ENCODE measurements around the gene MAN2A2. TPM values are rescaled to one million over a fixed set of nuclear protein-coding genes. Genes with fewer than 3 reads are reported as not detected.

Gene MAN2A2
- total RNA-seq, 2 experiments from 2014 or later, result 91.2 to 98.1 TPM

- CTCF ChIA-PET, result interaction anchor here (1.0 to 1.5 kb wide), 2 partner anchors 20 to 25 kb away, joined by 3 read pairs; partner anchors contain the start of gene UNC45A
- POLR2A ChIA-PET, result no interaction called here
These were observed 6.9 kb downstream of the MAN2A2 start for GRCh38 chr15:90909976-90910375.

DNA sequence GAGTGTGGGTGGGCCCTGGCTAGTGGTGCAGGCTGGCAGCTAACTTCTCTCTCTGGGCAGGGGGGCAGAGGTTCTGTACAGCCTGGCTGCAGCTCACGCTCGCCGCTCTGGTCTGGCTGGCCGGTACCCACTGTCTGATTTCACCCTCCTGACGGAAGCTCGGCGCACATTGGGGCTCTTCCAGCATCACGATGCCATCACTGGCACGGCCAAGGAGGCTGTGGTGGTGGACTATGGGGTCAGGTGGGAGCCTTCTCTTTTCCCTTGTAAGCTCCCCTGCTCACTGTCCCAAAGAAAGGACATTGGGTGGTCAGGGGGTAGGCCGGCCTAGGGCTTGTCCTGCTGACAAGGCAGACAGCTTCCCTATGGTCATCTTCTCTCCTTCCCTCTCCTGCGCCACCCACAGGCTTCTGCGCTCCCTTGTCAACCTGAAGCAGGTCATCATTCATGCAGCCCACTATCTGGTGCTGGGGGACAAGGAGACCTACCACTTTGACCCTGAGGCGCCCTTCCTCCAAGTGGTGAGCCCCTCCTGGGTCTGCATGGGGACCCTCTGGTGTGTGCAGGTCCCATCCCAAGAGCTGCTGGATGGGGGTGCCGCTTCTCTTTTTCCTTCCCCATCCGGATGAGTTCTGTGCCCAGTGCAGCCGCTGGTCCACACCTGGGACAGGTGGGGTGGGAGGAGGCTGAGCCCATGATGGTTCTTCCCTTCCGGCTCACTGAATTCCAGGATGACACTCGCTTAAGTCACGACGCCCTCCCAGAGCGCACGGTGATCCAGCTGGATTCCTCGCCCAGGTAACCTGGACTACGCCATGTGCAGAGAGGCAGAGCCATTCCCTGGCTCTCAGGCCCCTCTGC lies 7.6 kb downstream of the MAN2A2 start:
- ChIA-PET CTCF (interaction anchor here (1.0 to 1.5 kb wide), 2 partner anchors 19 to 24 kb away, joined by 3 read pairs; partner anchors contain the start of gene UNC45A), POLR2A (no interaction called here)

DNA sequence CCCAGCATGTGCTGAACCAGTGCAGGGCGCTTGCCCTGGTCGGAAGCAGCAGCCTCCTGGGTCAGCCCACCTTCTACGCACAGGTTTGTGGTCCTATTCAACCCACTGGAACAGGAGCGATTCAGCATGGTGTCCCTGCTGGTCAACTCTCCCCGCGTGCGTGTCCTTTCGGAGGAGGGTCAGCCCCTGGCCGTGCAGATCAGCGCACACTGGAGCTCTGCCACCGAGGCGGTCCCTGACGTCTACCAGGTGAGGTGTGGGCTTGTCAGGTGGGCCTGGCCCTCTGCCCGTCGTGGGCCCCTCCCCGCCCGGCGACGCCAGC lies 8.2 kb downstream of the MAN2A2 start:
- POLR2A ChIA-PET, result no interaction called here

DNA sequence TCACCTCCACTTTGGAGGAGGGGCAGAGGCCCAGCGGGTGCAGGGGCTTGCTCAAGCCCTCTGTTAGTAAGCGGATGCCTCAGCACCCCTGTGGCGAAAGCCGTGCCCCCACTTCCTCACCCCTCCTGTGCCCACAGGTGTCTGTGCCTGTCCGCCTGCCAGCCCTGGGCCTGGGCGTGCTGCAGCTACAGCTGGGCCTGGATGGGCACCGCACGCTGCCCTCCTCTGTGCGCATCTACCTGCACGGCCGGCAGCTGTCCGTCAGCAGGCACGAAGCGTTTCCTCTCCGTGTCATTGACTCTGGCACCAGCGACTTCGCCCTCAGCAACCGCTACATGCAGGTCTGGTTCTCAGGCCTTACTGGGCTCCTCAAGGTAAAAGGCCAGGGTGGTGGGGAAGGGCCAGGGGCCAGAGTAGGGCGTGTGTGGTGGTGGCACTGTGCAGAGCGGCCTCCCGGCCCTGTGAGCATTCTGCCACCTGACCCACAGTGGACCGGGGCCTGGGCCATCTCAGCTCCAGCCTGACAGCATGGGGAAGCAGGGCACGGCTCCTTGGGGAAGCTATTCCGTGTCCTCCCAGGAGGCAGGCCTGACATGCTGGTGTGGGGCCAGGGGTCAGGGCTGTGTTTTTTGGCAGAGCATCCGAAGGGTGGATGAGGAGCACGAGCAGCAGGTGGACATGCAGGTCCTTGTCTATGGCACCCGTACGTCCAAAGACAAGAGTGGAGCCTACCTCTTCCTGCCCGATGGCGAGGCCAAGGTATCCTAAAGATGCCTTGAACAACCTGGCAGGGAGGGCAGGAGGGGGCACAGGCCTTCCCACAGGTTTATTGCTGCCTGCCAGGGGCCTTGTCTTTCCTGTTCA lies 9.0 kb downstream of the MAN2A2 start:
- CTCF ChIA-PET, result interaction anchor here (1.0 kb wide), 1 partner anchor 9 kb away, joined by 4 read pairs; the partner anchor contains the start of gene MAN2A2
- POLR2A ChIA-PET, result no interaction called here

More for the DNA sequence above, 8.2 kb downstream of the MAN2A2 start:
- CTCF ChIA-PET, result interaction anchor here (1.0 kb wide), 1 partner anchor 8 kb away, joined by 4 read pairs; the partner anchor contains the start of gene MAN2A2

- ChIA-PET CTCF (no interaction called here), POLR2A (no interaction called here)
These were observed 9.6 kb downstream of the MAN2A2 start for GRCh38 chr15:90912770-90913075.

GRCh38 chr15:90913398-90913944 lies 10.4 kb downstream of the MAN2A2 start:
- CTCF ChIA-PET, result interaction anchor here (1.3 kb wide), 1 partner anchor 10 kb away, joined by 4 read pairs; the partner anchor contains the start of gene MAN2A2
- POLR2A ChIA-PET, result interaction anchor here (0.7 kb wide), 1 partner anchor 615 kb away, joined by 3 read pairs; no protein-coding TSS in a partner anchor

DNA sequence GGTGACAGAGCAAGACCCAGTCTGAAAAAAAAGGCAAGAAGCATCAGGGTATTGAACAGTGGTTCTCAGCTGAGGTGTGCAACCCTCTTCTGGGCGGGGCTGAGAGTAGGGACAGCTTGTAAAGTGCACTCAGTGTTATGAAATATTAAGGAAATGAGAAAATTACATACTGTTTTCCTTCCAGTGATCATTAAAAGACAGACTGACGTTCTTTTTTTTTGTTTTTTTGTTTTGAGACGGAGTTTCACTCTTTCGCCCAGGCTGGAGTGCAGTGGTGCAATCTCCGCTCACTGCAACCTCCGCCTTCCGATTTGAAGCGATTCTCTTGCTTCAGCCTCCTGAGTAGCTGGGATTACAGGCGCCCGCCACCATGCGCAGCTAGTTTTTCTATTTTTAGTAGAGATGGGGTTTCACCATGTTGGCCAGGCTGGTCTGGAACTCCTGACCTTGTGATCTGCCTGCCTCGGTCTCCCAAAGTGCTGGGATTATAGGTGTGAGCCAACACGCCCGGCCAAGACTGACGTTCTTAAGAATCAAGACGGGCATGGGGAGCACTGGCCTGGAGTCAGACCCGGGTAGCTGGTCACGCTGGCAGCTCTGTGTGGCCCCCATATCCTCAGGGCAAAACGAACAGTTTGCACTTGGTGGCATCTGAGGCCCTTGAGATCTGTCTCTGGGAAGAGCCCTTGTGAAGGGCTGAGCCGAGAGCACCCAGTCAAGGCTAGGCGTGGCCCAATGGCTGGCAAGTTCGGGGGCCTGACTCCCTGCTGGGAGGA lies 11.4 kb downstream of the MAN2A2 start:
- ChIA-PET POLR2A (interaction anchor here (1.8 kb wide), 1 partner anchor 10 kb away, joined by 7 read pairs; no protein-coding TSS in a partner anchor), CTCF (interaction anchor here (1.3 kb wide), 2 partner anchors 11 to 28 kb away, joined by 4 read pairs; partner anchors contain the start of gene MAN2A2)

GRCh38 chr15:90915216-90915807 lies 12.2 kb downstream of the MAN2A2 start:
- POLR2A ChIA-PET, result interaction anchor here (1.8 kb wide), 1 partner anchor 11 kb away, joined by 7 read pairs; no protein-coding TSS in a partner anchor

DNA sequence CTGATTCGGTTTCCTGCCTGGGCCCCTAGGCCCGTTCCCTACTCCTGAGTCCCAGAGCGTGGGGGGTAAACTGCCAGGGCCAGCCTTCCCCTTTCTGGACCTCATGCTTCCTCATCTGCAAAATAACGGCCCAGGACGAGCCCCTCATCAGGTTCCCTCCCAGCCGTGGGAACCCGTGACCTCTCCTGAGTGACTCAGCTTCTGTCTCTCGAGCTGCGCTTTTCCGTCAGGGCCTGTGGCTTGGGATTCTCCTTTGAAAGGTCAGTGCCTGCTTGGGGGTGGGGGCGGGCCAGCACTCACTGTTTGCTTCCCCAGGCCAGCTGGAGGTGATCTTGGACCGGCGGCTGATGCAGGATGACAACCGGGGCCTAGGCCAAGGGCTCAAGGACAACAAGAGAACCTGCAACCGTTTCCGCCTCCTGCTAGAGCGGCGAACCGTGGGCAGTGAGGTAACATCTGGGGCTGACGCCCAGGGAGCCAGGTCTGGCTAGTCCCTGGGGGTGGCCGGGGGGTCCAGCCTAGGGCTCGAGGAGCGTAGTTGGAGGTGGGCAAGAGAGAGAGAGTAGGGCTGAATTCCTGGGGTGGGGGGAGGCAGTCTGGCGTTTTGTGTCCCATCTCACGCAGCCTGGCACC lies 12.8 kb downstream of the MAN2A2 start:
- ChIA-PET CTCF (no interaction called here), POLR2A (interaction anchor here (1.8 kb wide), 1 partner anchor 12 kb away, joined by 7 read pairs; no protein-coding TSS in a partner anchor)

More at GRCh38 chr15:90915216-90915807, 12.2 kb downstream of the MAN2A2 start:
- CTCF ChIA-PET, result interaction anchor here (1.3 kb wide), 1 partner anchor 29 kb away, joined by 4 read pairs; no protein-coding TSS in a partner anchor

DNA sequence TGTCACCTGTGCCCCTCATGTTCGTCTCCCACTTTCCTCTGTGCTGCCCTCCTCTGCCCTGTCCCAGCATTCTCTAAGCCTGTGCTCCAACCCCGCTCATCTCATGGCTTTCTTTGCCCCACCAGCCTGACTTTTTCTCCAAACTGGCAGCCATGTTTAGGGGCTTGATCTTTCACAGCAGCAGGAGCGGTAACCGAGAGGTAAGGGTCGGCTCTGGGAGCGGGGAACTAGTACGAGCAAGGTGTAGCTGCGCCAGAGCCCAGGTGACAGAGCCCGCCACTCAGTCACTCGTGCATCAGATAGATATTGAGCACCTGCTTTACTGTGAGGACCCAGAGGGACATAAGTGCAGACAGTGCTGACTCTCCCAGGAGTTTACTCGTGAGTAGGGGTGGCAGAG lies 13.4 kb downstream of the MAN2A2 start:
- ChIA-PET CTCF (no interaction called here), POLR2A (interaction anchor here (1.8 kb wide), 1 partner anchor 12 kb away, joined by 7 read pairs; no protein-coding TSS in a partner anchor)

DNA sequence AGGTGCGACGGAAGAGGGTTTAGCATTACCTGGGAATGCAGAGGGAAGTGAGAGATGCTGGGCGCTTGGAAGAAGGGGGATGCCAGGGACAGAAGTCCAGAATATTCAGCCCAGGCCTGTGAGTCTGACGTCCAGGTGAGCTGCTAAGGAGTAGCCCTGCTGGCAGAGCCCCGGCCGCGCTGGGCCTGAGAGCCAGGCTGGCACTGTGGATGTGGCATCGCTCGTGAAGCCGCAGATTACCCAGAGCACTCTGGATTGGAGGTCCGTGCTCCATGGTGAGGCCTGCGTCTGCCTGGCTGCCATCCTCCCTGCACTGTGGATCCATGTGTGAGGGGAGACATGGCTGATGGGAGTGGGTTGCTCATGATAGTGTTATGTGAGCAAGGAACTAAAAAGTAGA lies 14.5 kb downstream of the MAN2A2 start:
- POLR2A ChIA-PET, result interaction anchor here (0.8 kb wide), 1 partner anchor 31 kb away, joined by 3 read pairs; no protein-coding TSS in a partner anchor

GRCh38 chr15:90918034-90918788 lies 15.1 kb downstream of the MAN2A2 start:
- CTCF ChIA-PET, result interaction anchor here (0.8 to 2.6 kb wide), 2 partner anchors 12 to 15 kb away, joined by 3 to 15 read pairs; partner anchors contain the start of gene MAN2A2

More for the DNA sequence above, 14.5 kb downstream of the MAN2A2 start:
- CTCF ChIA-PET, result interaction anchor here (2.6 kb wide), 1 partner anchor 14 kb away, joined by 15 read pairs; the partner anchor contains the start of gene MAN2A2

GRCh38 chr15:90918835-90919234 lies 15.7 kb downstream of the MAN2A2 start:
- ChIA-PET POLR2A (no interaction called here), CTCF (interaction anchor here (0.8 to 2.6 kb wide), 2 partner anchors 11 to 15 kb away, joined by 3 to 15 read pairs; partner anchors contain the start of gene MAN2A2)

More at GRCh38 chr15:90918034-90918788, 15.1 kb downstream of the MAN2A2 start:
- POLR2A ChIA-PET, result interaction anchor here (0.8 kb wide), 1 partner anchor 32 kb away, joined by 3 read pairs; no protein-coding TSS in a partner anchor

DNA sequence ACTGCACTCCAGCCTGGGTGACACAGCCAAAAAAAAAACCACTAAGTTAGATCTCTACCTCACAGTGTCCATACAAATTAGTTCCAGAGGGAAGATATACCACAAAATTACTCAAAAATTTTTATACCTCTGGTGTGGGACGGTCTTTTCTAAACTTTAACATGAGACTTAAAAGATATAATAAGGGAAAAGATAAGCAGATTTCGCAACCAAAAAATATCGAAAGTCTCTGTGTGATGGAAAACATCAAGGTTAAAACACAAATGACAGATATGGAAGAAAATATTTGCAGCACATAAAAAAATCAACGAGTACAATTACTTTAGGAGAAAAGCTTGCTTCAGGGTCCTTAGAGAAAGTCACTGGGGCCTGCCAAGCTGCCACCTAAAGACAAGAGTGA lies 18.8 kb downstream of the MAN2A2 start:
- ChIA-PET POLR2A (interaction anchor here (2.6 kb wide), 1 partner anchor 18 kb away, joined by 10 read pairs; the partner anchor contains the start of gene MAN2A2), CTCF (interaction anchor here (1.0 to 4.7 kb wide), 3 partner anchors 10 to 20 kb away, joined by 3 to 32 read pairs (median 11); partner anchors contain the start of genes HDDC3 and MAN2A2)

- CTCF ChIA-PET, result interaction anchor here (0.6 to 4.7 kb wide), 4 partner anchors 9 to 244 kb away, joined by 3 to 32 read pairs (median 8); partner anchors contain the start of genes HDDC3 and MAN2A2
- POLR2A ChIA-PET, result interaction anchor here (1.0 to 2.6 kb wide), 2 partner anchors 17 to 19 kb away, joined by 5 to 10 read pairs; partner anchors contain the start of gene MAN2A2
These were observed 19.7 kb downstream of the MAN2A2 start for GRCh38 chr15:90922712-90923322.

- POLR2A ChIA-PET, result interaction anchor here (0.7 kb wide), 1 partner anchor 44 kb away, joined by 4 read pairs; no protein-coding TSS in a partner anchor
- CTCF ChIA-PET, result interaction anchor here (4.7 kb wide), 1 partner anchor 7 kb away, joined by 32 read pairs; the partner anchor contains the start of gene HDDC3
These were observed 21.3 kb downstream of the MAN2A2 start for GRCh38 chr15:90924375-90924774.

All from activated CD8-positive, alpha-beta memory T cell treated with anti-CD3 and anti-CD28 coated beads for 36 hours (primary cell).